K562 (cell line): ENCODE results near the gene DYSF.

ENCODE experiments used
- EP300 ChIP-seq: IDR thresholded peaks from 2 replicates; pipeline ENCODE4 v1.6.1; 2012; ENCODE audit warnings: low read length, improper control_type of control experiment
- L3MBTL2 ChIP-seq: fragments of 450-650 bp; IDR thresholded peaks from 2 replicates; pipeline ENCODE4 v1.6.1; 2016; ENCODE audit warnings: mild to moderate bottlenecking, moderate library complexity
- MYC ChIP-seq, 2 experiments: fragments of 250-450 bp in 1 of 2; sonication (Bioruptor Pico) in 1 of 2; IDR thresholded peaks; 2 replicates each; pipeline versions ENCODE4 v1.5.1 to v1.6.1; 2012 to 2021; ENCODE audit warnings: low read depth in 2 of 2, borderline replicate concordance in 1 of 2, improper control_type of control experiment in 1 of 2, low read length in 1 of 2, mild to moderate bottlenecking in 1 of 2, moderate library complexity in 1 of 2
- NFIX ChIP-seq: fragments of 250-450 bp; sonication (Bioruptor Pico); IDR thresholded peaks from 2 replicates; pipeline ENCODE4 v1.4.0; 2020; ENCODE audit warnings: low read depth, mild to moderate bottlenecking, moderate library complexity
- NR1H2 ChIP-seq: sonication (generic); formaldehyde crosslinking; IDR thresholded peaks from 2 replicates; pipeline ENCODE4 v1.4.0; 2020; ENCODE audit warnings: mild to moderate bottlenecking, missing genetic modification reagents
- NR2C1 ChIP-seq, 2 experiments: fragments of 450-650 bp; IDR thresholded peaks; 2 replicates each; pipeline ENCODE4 v1.6.1; 2017; ENCODE audit warnings: mild to moderate bottlenecking in 2 of 2, antibody characterized with exemption in 1 of 2, inconsistent platforms in 1 of 2, missing compliant biosample characterization in 1 of 2, missing genetic modification characterization in 1 of 2
- SIN3A ChIP-seq, 2 experiments: fragments of 150-350 bp in 1 of 2; IDR thresholded peaks; 2 replicates each; pipeline ENCODE4 v1.6.1; 2011 to 2016; ENCODE audit warnings: borderline replicate concordance in 2 of 2, low read depth in 2 of 2, low read length in 2 of 2, mild to moderate bottlenecking in 2 of 2, moderate library complexity in 2 of 2; ENCODE audit not compliant: control insufficient read depth in 1 of 2
- YBX1 ChIP-seq: fragments of 450-650 bp; IDR thresholded peaks from 2 replicates; pipeline ENCODE4 v1.7.1; 2016; ENCODE audit warnings: mild to moderate bottlenecking
- ZNF384 ChIP-seq: IDR thresholded peaks from 2 replicates; pipeline ENCODE4 v1.6.1; 2012; ENCODE audit warnings: low read depth, low read length, improper control_type of control experiment
- ZNF583 ChIP-seq: fragments of 250-450 bp; sonication (Bioruptor Pico); IDR thresholded peaks from 2 replicates; pipeline ENCODE4 v1.4.0; 2020
- ZNF695 ChIP-seq: fragments of 450-650 bp; formaldehyde crosslinking; IDR thresholded peaks from 2 replicates; pipeline ENCODE4 v1.4.0; 2020; ENCODE audit warnings: mild to moderate bottlenecking, moderate library complexity
- TF ChIP-seq, protein P1 (sequence below), 3 experiments: IDR thresholded peaks in 2 of 3; conservative IDR thresholded peaks in 1 of 3; 2 replicates each; pipeline ENCODE4 v1.5.1; 2011 to 2012; ENCODE audit warnings: low read length in 3 of 3, mild to moderate bottlenecking in 3 of 3, control low read depth in 2 of 3, improper control_type of control experiment in 1 of 3, inconsistent platforms in 1 of 3, low read depth in 1 of 3, mixed read lengths in 1 of 3, moderate library complexity in 1 of 3; ENCODE audit not compliant: insufficient read depth in 2 of 3
- TF ChIP-seq, protein P2 (sequence below): fragments of 450-650 bp; IDR thresholded peaks from 2 replicates; pipeline ENCODE4 v1.6.1; 2016
- TF ChIP-seq, protein P3 (sequence below): sonication (generic); formaldehyde crosslinking; IDR thresholded peaks from 2 replicates; pipeline ENCODE4 v1.8.1; 2023; ENCODE audit warnings: mild to moderate bottlenecking, missing genetic modification reagents, moderate library complexity

DNA sequence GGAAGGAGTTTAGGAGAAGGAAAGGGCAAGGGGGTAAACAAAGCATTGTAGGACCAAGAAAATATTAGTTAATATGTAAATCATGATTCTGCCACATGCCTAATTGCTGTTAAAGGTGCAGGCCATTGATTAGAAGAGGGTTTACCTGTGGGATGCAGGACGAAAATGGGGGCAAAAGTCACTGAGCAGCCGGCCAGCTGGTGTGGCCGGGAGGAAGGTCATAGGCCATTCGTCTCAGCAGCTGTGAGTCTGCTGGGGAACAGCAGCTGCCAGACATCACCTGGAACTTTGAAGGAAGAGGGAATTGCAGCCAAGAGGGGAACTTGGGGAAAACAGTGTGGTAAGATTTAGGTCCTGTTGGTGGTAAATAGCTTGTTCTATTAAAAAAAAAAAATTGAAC is 184.4 kb downstream of the DYSF start:
- TF ChIP-seq, protein P1, sequence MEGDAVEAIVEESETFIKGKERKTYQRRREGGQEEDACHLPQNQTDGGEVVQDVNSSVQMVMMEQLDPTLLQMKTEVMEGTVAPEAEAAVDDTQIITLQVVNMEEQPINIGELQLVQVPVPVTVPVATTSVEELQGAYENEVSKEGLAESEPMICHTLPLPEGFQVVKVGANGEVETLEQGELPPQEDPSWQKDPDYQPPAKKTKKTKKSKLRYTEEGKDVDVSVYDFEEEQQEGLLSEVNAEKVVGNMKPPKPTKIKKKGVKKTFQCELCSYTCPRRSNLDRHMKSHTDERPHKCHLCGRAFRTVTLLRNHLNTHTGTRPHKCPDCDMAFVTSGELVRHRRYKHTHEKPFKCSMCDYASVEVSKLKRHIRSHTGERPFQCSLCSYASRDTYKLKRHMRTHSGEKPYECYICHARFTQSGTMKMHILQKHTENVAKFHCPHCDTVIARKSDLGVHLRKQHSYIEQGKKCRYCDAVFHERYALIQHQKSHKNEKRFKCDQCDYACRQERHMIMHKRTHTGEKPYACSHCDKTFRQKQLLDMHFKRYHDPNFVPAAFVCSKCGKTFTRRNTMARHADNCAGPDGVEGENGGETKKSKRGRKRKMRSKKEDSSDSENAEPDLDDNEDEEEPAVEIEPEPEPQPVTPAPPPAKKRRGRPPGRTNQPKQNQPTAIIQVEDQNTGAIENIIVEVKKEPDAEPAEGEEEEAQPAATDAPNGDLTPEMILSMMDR (IDR thresholded peaks at IDR 0.05 in 2 of 3, conservative IDR thresholded peaks at IDR 0.05 in 1 of 3; ENCODE audit: insufficient read depth in 2 of 3, low read depth in 1 of 3, low read length in 3 of 3), result no peak
- TF ChIP-seq NFIX (CRISPR knock-in tag) (no peak), ZNF583 (CRISPR knock-in tag) (no peak), ZNF384 (no peak), L3MBTL2 (no peak), NR2C1 (IDR thresholded peaks at IDR 0.05) (no peak), NR2C1 (tag; IDR thresholded peaks at IDR 0.05) (no peak), SIN3A (IDR thresholded peaks at IDR 0.05; ENCODE audit: borderline replicate concordance in 2 of 2, control insufficient read depth in 1 of 2, low read depth in 2 of 2, low read length in 2 of 2) (no peak), YBX1 (no peak), ZNF695 (CRISPR knock-in tag) (no peak), NR1H2 (no peak), EP300 (no peak), MYC (IDR thresholded peaks at IDR 0.05; ENCODE audit: low read depth, low read length) (no peak), MYC (CRISPR knock-in tag; IDR thresholded peaks at IDR 0.05; ENCODE audit: borderline replicate concordance, low read depth) (no peak)
- TF ChIP-seq, protein P2, sequence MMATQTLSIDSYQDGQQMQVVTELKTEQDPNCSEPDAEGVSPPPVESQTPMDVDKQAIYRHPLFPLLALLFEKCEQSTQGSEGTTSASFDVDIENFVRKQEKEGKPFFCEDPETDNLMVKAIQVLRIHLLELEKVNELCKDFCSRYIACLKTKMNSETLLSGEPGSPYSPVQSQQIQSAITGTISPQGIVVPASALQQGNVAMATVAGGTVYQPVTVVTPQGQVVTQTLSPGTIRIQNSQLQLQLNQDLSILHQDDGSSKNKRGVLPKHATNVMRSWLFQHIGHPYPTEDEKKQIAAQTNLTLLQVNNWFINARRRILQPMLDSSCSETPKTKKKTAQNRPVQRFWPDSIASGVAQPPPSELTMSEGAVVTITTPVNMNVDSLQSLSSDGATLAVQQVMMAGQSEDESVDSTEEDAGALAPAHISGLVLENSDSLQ, result no peak
- TF ChIP-seq, protein P3, sequence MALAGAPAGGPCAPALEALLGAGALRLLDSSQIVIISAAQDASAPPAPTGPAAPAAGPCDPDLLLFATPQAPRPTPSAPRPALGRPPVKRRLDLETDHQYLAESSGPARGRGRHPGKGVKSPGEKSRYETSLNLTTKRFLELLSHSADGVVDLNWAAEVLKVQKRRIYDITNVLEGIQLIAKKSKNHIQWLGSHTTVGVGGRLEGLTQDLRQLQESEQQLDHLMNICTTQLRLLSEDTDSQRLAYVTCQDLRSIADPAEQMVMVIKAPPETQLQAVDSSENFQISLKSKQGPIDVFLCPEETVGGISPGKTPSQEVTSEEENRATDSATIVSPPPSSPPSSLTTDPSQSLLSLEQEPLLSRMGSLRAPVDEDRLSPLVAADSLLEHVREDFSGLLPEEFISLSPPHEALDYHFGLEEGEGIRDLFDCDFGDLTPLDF (CRISPR knock-in tag), result no peak
